ENCODE data around the gene XRCC5.

The XRCC5 gene

DNA sequence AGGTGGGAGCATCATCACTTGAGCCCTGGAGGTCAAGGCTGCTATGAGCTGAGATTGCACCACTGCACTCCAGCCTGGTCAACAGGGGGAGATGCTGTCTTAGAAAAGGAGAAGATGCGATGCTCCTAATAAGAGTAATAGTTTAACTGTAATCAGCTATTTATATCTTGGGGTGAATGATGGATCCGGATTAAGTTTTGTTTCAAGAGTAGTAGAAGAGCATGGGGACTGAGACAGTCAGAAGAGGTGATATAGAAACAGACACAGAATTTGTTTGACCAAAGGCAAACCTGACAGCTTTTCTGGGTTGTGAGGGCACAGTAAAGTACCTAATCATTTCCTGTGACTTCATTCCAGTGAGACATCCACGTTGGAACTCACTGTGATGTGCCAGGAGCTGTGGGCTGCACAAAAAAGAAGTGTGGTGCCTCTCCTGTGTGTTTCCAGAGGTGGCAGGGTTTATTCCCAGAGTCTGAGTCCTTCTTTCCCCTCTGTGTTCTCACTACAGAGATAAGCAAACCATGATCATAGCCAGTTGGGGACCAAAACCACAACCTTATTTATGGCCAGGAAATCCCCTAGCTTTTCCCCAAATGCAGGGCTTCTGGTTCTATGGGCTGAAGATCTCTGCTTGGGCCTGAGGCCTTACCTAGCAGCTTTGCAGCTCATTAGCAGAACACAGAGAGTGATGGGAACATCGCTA is 113.7 kb downstream of the XRCC5 start:
- no peak overlapping the region for H3K27ac ChIP-seq

DNA sequence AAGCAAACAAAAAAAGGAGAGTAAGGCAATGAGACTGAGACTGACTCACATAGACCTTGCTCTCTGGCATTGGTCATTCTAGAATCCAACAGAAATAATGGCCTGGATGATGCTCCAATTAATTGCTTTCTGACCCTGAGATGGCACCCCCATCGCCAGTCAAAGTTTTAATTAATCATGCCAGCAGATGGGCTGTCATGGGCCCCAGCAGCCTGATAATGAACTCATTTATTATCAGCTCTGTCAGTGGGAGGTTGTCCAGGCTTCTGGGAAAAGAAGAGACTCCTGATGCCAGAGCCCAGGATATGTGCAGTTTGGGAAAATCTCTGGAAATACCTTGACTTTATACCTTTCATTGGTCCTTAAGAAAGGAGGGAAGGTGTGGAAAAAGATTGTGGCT is 115.2 kb downstream of the XRCC5 start:
- no peak overlapping the region for H3K27ac ChIP-seq
- TF ChIP-seq, protein P1, sequence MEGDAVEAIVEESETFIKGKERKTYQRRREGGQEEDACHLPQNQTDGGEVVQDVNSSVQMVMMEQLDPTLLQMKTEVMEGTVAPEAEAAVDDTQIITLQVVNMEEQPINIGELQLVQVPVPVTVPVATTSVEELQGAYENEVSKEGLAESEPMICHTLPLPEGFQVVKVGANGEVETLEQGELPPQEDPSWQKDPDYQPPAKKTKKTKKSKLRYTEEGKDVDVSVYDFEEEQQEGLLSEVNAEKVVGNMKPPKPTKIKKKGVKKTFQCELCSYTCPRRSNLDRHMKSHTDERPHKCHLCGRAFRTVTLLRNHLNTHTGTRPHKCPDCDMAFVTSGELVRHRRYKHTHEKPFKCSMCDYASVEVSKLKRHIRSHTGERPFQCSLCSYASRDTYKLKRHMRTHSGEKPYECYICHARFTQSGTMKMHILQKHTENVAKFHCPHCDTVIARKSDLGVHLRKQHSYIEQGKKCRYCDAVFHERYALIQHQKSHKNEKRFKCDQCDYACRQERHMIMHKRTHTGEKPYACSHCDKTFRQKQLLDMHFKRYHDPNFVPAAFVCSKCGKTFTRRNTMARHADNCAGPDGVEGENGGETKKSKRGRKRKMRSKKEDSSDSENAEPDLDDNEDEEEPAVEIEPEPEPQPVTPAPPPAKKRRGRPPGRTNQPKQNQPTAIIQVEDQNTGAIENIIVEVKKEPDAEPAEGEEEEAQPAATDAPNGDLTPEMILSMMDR (conservative IDR thresholded peaks at IDR 0.05) = no peak

More for the DNA sequence above, 113.7 kb downstream of the XRCC5 start:
- TF ChIP-seq, protein P1 (conservative IDR thresholded peaks at IDR 0.05) = peak; percentile 56

GRCh38 chr2:216229277-216229914 is 120.2 kb downstream of the XRCC5 start:
- TF ChIP-seq, protein P1 (conservative IDR thresholded peaks at IDR 0.05) = no peak
- H3K27ac ChIP-seq = no peak overlapping the region

GRCh38 chr2:216231867-216232266 is 122.7 kb downstream of the XRCC5 start:
- TF ChIP-seq, protein P1 (conservative IDR thresholded peaks at IDR 0.05) = no peak
- H3K27ac ChIP-seq = no peak overlapping the region

- H3K27ac ChIP-seq = no peak overlapping the region
- TF ChIP-seq, protein P1 (conservative IDR thresholded peaks at IDR 0.05) = no peak
Measured at GRCh38 chr2:216232721-216233120, 123.6 kb downstream of the XRCC5 start.

GRCh38 chr2:216233281-216233995 is 124.3 kb downstream of the XRCC5 start:
- TF ChIP-seq, protein P1 (conservative IDR thresholded peaks at IDR 0.05) = no peak
- no peak overlapping the region for H3K27ac ChIP-seq

DNA sequence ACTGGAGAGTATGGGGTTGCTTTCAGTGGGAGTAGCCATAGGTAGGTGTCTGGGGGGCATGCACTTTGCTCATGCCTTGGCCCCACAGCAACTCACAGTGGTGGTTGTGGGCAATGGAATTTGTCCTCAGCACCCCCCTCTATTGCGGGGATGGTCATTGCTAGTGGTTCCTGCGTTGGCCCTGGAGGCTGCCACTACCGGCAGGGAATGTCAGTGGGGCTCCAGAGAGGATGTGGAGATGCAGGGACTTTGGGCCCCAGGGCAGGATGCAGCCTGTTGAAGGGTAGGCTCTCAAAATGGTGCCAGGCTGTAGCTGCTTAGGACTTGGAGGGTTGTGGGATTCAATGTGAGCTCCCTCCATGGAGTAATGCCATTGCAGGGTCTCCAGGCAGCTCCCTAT is 125.0 kb downstream of the XRCC5 start:
- no peak overlapping the region for H3K27ac ChIP-seq
- TF ChIP-seq, protein P1 (conservative IDR thresholded peaks at IDR 0.05) = no peak
